WTC11 (cell line): Measurements from ENCODE around the gene MRPL10. TPM values are rescaled to one million over a fixed set of nuclear protein-coding genes. Genes with fewer than 3 reads are reported as not detected.

ENCODE experiments used
- ATAC-seq: fragments of 200-7000 bp; cut with Tn5 transposase; 2 replicates; pipeline ENCODE4 v1.10.0; 2021; ENCODE audit warnings: mild to moderate bottlenecking, moderate library complexity
- CTCF ChIA-PET: fragments of 300-600 bp; sonication (Branson Sonifier 250); formaldehyde crosslinking; loops from one replicate; lab custom pipeline; 2021; ENCODE audit warnings: antibody characterized with exemption; lab: Charles Lee
- POLR2A ChIA-PET: fragments of 350-600 bp; sonication (Branson Sonifier 250); formaldehyde crosslinking; loops from one replicate; lab custom pipeline; 2021; ENCODE audit warnings: antibody characterized with exemption; lab: Charles Lee
- DNase-seq: peaks from one replicate; pipeline ENCODE4 v3.0.0; 2021; ENCODE audit warnings: low spot score
- H3K27ac Mint-ChIP-seq: 2 replicates; pipeline ENCODE4 v1.8.0; 2021; ENCODE audit warnings: mixed read lengths
- H3K27me3 Mint-ChIP-seq: 2 replicates; pipeline ENCODE4 v1.8.0; 2021; ENCODE audit warnings: low read depth, mild to moderate bottlenecking, moderate library complexity, mixed read lengths
- H3K36me3 Mint-ChIP-seq: 2 replicates; pipeline ENCODE4 v1.8.0; 2021; ENCODE audit warnings: mixed read lengths
- H3K4me1 Mint-ChIP-seq: 2 replicates; pipeline ENCODE4 v1.8.0; 2022; ENCODE audit warnings: mixed read lengths
- H3K4me3 Mint-ChIP-seq: 2 replicates; pipeline ENCODE4 v1.8.0; 2021; ENCODE audit warnings: mild to moderate bottlenecking, moderate library complexity, mixed read lengths
- H3K9me3 Mint-ChIP-seq: 2 replicates; pipeline ENCODE4 v1.8.0; 2021; ENCODE audit warnings: mixed read lengths
- AFF4 ChIP-seq: sonication (generic); formaldehyde crosslinking; IDR thresholded peaks from 2 replicates; pipeline ENCODE4 v1.8.1; 2023; ENCODE audit warnings: mild to moderate bottlenecking, missing genetic modification reagents, borderline replicate concordance
- AR ChIP-seq: fragments of 250-450 bp; sonication (Bioruptor Pico); IDR thresholded peaks from 2 replicates; pipeline ENCODE4 v1.9.0; 2021; ENCODE audit warnings: mild to moderate bottlenecking
- CBFB ChIP-seq: sonication (generic); formaldehyde crosslinking; IDR thresholded peaks from 2 replicates; pipeline ENCODE4 v1.8.1; 2022; ENCODE audit warnings: mild to moderate bottlenecking, low read depth, missing genetic modification reagents
- CREM ChIP-seq: sonication (generic); formaldehyde crosslinking; IDR thresholded peaks from 2 replicates; pipeline ENCODE4 v1.8.1; 2022; ENCODE audit warnings: mild to moderate bottlenecking, missing genetic modification reagents, moderate library complexity
- GABPB1 ChIP-seq: sonication (generic); formaldehyde crosslinking; IDR thresholded peaks from 2 replicates; pipeline ENCODE4 v1.8.1; 2023; ENCODE audit warnings: mild to moderate bottlenecking, missing genetic modification reagents
- JUN ChIP-seq: sonication (generic); formaldehyde crosslinking; IDR thresholded peaks from 2 replicates; pipeline ENCODE4 v1.8.0; 2023; ENCODE audit warnings: mild to moderate bottlenecking, missing genetic modification reagents
- NFE2L1 ChIP-seq: sonication (generic); formaldehyde crosslinking; IDR thresholded peaks from 2 replicates; pipeline ENCODE4 v1.8.1; 2023; ENCODE audit warnings: missing genetic modification reagents
- NR1H2 ChIP-seq: sonication (generic); formaldehyde crosslinking; IDR thresholded peaks from 2 replicates; pipeline ENCODE4 v1.9.0; 2021; ENCODE audit warnings: mild to moderate bottlenecking, moderate library complexity, missing genetic modification reagents
- OVOL2 ChIP-seq: fragments of 250-450 bp; sonication (Bioruptor Pico); IDR thresholded peaks from 2 replicates; pipeline ENCODE4 v1.9.0; 2021; ENCODE audit warnings: mild to moderate bottlenecking, borderline replicate concordance
- PREB ChIP-seq: sonication (generic); formaldehyde crosslinking; IDR thresholded peaks from 2 replicates; pipeline ENCODE4 v1.8.1; 2022; ENCODE audit warnings: mild to moderate bottlenecking, missing genetic modification reagents, moderate library complexity, borderline replicate concordance
- PRRX2 ChIP-seq: fragments of 250-450 bp; sonication (Bioruptor Pico); IDR thresholded peaks from 2 replicates; pipeline ENCODE4 v1.8.0; 2021; ENCODE audit warnings: mild to moderate bottlenecking
- SMAD4 ChIP-seq: sonication (generic); formaldehyde crosslinking; IDR thresholded peaks from 2 replicates; pipeline ENCODE4 v1.8.0; 2022; ENCODE audit warnings: mild to moderate bottlenecking, missing genetic modification reagents
- TCF7 ChIP-seq: sonication (generic); formaldehyde crosslinking; IDR thresholded peaks from 2 replicates; pipeline ENCODE4 v1.8.0; 2022; ENCODE audit warnings: mild to moderate bottlenecking, low read depth, missing genetic modification reagents, moderate library complexity
- TP53 ChIP-seq: sonication (generic); formaldehyde crosslinking; IDR thresholded peaks from 2 replicates; pipeline ENCODE4 v1.8.1; 2023; ENCODE audit warnings: mild to moderate bottlenecking, missing genetic modification reagents
- ZMAT4 ChIP-seq: fragments of 250-450 bp; sonication (Bioruptor Pico); IDR thresholded peaks from 2 replicates; pipeline ENCODE4 v1.9.0; 2021; ENCODE audit warnings: mild to moderate bottlenecking
- ZNF396 ChIP-seq: fragments of 250-450 bp; sonication (Bioruptor Pico); IDR thresholded peaks from 2 replicates; pipeline ENCODE4 v1.8.0; 2021; ENCODE audit warnings: mild to moderate bottlenecking, moderate library complexity, borderline replicate concordance
- ZNF532 ChIP-seq: fragments of 250-450 bp; sonication (Bioruptor Pico); IDR thresholded peaks from 2 replicates; pipeline ENCODE4 v1.9.0; 2021; ENCODE audit warnings: mild to moderate bottlenecking, borderline replicate concordance
- total RNA-seq: library from RNA; stranded (reverse); gene quantifications from 3 replicates; pipeline ENCODE4 v1.2.3, GENCODE V29; 2021

MRPL10 gene
- total RNA-seq, 1 experiment from 2014 or later, result 80.1 TPM

GRCh38 chr17:47818002-47818695 is 13.2 kb downstream of the MRPL10 start:
- TF ChIP-seq OVOL2 (CRISPR knock-in tag) (no peak), ZNF396 (CRISPR knock-in tag) (no peak), JUN (CRISPR knock-in tag) (no peak), TCF7 (CRISPR knock-in tag) (no peak), CREM (CRISPR knock-in tag) (no peak), ZMAT4 (CRISPR knock-in tag) (no peak), SMAD4 (CRISPR knock-in tag) (no peak), AFF4 (CRISPR knock-in tag) (no peak), GABPB1 (no peak), CBFB (CRISPR knock-in tag) (no peak), NFE2L1 (CRISPR knock-in tag) (no peak)
- ChIA-PET CTCF (no interaction called here), POLR2A (no interaction called here)
- no peak for DNase-seq
- peaks cover 20% of the 10 kb centered on the region for H3K4me1 Mint-ChIP-seq
- no peaks in the 10 kb centered on the region for H3K27me3 Mint-ChIP-seq
- H3K27ac Mint-ChIP-seq, result no peak overlapping the region
- H3K4me3 Mint-ChIP-seq, result no peak overlapping the region
- ATAC-seq, result no peak
- H3K36me3 Mint-ChIP-seq, result no peaks in the 10 kb centered on the region; the same call in 1 of the 2 replicates
- no peaks in the 10 kb centered on the region for H3K9me3 Mint-ChIP-seq

GRCh38 chr17:47816947-47817346 is 14.4 kb downstream of the MRPL10 start:
- no peak overlapping the region for H3K4me3 Mint-ChIP-seq
- no peaks in the 10 kb centered on the region for H3K9me3 Mint-ChIP-seq
- ATAC-seq, result no peak
- H3K4me1 Mint-ChIP-seq, result peaks cover 12% of the 10 kb centered on the region
- H3K27me3 Mint-ChIP-seq, result no peaks in the 10 kb centered on the region
- DNase-seq, result no peak
- H3K36me3 Mint-ChIP-seq, result no peaks in the 10 kb centered on the region; the same call in 1 of the 2 replicates
- POLR2A ChIA-PET, result no interaction called here
- TF ChIP-seq PRRX2, result no peak
- no peak for TF ChIP-seq TCF7 (CRISPR knock-in tag)
- no peak for TF ChIP-seq NR1H2 (CRISPR knock-in tag)
- no peak for TF ChIP-seq ZMAT4 (CRISPR knock-in tag)
- no peak for TF ChIP-seq TP53
- no peak for TF ChIP-seq ZNF532 (CRISPR knock-in tag)
- no peak for TF ChIP-seq PREB (CRISPR knock-in tag)
- TF ChIP-seq AR (CRISPR knock-in tag), result no peak
- no peak overlapping the region for H3K27ac Mint-ChIP-seq
- CTCF ChIA-PET, result no interaction called here
